ENCODE data around the gene NXPE2.
"Not testable (repeated sequence)": the region's sequence is repeated elsewhere in the genome, so short reads cannot be mapped to it uniquely, and the experiment has no call there.

Gene NXPE2

DNA sequence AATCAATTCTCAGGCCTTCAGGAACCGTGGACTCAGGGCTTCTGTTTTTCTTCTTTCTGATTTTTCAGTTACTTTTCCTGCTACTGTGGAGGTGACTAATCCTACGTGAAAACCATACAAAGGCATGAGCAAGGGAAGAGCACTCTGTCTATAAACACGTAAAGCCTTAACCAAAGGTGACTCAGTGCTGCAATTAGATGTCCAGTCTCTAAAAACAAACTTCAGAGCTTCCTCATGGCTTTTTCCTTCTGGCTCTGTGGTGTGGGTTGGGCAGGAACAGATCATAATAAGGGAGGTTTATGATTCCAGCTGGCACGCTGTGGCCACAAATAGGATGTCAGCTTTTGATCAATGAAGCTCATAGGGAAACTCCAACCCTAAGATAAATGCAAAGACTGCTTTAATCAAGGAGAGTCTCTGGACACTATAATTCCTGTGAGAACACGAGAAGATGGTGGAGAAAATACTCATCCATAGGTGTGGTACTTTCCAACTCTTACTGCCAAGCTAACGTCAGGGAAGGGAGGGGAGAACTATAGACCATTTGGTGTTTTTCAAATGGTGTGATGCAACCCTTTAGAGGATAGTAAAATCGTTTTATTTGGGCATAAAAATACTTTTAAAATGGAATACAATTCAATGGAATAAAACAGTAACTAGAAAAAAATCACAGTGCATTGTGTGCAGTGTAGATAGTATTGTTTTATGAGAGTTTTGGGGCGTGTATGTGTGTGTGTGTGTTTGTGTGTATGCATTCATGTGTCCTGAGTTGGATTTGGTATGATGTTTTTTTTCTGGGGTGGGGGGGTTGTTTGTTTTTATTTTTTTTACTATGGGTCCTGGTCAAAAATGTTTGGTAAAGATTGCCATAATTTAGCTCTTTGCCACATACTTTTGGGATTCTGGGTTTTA lies at the start of gene NXPE2:
Gene NXPE2, plus strand, starts transcription at position 403 of the 912 bp plus-strand sequence. Its CDS starts 49 bp downstream, at position 452.
- DNase-seq: no peak

DNA sequence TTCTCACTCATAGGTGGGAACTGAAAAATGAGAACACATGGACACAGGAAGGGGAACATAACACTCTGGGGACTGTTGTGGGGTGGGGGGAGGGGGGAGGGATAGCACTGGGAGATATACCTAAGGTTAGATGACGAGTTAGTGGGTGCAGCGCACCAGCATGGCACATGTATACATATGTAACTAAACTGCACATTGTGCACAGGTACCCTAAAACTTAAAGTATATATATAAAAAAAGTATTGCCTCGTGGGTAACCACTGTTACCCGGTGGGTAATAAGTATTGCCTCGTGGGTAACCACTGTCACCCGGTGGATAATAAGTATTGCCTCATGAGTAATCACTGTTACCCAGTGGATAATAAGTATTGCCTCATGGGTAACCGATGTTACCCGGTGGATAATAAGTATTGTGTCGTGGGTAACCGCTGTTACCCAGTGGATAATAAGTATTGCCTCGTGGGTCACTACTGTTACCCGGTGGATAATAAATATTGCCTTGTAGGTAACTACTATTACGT lies 46.8 kb upstream of the NXPE2 start:
- DNase-seq: not testable (repeated sequence)

DNA sequence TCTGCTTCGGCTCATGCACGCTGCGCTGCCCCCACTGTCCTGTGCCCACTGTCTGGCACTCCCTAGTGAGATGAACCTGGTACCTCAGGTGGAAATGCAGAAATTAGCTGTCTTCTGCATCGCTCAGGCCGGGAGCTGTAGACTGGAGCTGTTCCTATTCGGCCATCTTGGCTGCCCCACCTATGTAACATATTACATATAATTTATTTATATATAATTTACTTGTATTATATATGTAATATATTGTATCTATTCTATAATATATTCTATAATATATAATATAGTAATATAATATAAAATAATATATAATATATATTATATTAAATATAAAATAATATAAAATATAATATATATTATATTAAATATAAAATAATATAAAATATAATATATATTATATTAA lies 38.9 kb upstream of the NXPE2 start:
- not testable (repeated sequence) for DNase-seq

DNA sequence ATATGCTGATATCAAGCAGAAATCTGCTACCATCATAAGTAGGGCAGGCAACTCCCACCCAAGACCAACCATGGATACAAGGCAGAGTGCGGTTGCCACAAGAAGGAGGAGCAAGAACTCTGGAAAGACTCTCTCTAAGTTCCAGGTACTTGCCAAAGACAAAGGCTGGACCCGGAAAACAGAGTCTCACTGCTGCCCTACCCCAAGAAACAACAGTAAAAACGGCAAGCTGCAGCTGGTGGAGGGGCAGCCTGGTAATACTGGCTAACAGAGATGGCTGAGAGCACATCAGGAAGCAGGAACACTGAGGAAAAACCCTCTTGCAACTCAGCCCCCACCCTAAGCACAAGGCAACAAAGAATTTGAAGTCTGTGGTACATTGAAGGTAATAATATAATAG lies 27.7 kb upstream of the NXPE2 start:
- no peak for DNase-seq

DNA sequence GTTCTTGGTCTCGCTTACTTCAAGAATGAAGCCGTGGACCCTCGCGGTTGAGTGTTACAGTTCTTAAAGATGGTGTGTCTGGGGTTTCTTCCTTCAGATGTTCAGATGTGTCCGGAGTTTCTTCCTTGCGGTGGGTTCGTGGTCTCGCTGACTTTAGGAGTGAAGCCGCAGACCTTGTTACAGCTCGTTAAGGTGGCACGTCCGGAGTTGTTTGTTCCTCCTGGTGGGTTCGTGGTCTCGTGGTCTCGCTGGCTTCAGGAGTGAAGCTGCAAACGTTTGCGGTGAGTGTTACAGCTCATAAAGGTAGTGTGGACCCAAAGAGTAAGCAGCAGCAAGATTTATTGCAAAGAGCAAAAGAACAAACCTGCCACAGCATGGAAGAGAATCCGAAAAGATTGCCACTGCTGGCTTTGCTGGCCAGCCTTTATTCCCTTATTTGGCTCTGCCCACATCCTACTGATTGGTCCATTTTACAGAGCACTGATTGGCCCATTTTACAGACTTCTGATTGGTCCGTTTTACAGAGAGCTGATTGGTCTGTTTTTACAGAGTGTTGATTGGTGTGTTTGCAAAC lies 27.1 kb upstream of the NXPE2 start:
- DNase-seq: no peak

DNA sequence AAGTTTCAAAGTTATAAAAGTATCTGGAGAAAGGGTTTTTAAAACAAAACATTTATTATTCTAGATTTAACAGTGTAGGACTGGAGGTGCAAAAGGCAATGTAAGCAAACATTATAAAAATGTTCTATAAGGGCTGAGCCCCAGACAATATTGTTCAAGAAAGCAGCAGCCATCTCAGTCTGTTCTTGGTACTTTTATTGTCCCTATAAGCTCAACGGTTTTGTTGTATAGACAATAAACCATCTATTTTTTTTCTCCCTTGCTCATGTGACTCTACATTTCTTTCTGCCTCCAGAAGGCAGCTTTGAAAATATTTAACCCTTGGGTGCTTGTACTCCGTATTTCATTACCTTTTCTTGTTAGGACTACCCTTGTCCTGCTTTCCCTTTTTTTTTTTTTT lies 25.2 kb upstream of the NXPE2 start:
- no peak for DNase-seq

DNA sequence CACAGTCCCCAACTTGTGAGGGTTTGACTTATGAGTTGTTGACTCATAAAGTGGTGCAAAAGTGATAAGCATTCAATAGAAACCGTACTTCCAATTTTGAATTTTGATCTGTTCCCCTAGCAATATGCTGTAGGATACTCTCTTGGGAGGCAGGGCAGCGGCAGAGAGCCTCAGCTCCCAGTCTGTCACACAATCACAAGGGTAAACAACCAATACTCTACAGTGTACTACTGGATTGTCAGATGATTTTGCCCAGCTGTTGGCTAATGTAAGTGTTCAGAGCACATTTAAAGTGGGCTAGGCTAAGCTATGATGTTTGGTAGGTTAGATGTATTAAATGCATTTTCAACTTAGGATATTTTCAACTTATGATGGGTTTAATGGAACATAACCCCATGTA lies 13.7 kb upstream of the NXPE2 start:
- no peak for DNase-seq

DNA sequence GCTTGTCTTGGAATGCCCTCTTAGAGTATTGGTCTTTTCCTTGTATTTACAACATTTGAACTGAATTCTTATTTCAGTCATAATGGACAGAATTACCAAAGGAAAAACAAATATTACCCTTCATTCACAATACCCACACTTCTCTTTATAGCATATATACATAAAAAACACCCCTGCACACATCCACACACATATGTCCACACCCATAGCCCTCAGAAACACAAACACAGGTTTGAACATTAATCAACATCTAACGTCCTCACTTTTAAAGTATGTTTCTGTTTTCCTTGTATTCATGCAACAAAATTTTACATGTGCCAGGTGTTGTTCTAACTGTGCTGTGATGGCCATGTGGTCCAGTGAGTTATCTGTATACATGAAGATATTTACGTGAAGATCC lies 11.6 kb upstream of the NXPE2 start:
- no peak for DNase-seq

DNA sequence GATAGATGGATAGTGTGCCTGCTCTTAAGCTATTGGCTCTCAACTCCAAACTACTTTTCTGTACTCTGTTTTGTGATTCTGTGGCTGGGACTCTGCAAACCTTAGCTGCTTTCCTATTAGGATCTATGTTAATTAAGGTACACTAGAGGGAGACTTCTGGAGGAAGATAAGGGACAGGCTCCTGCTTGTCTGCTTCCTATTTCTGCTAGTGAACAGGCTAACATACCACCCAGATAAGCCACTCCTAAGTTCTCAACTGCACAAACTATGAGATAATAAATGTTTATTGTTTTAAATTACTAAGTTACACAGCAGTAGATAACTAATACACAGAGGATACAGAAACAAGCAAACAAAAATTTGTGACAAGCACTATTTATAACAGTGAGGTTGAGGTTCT lies 10.2 kb upstream of the NXPE2 start:
- no peak for DNase-seq

DNA sequence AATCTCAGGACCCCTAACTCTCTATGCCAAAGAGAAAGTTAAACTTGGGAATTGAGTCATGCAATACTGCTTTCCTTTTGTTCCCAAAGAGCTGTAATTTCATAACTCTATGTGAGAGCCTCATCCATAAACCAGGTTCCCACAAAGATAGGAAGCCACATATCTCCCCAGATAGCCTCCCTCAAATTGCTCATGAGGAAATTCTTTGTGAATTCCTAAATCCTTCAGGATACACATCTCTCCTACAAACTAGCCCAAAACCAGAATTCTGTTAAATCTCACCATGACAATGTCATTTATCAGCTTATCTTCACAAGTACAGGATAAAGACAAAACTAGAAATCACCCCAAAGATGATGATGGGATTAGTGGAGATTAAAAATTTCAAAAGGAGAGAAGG lies 4.7 kb upstream of the NXPE2 start:
- no peak for DNase-seq

DNA sequence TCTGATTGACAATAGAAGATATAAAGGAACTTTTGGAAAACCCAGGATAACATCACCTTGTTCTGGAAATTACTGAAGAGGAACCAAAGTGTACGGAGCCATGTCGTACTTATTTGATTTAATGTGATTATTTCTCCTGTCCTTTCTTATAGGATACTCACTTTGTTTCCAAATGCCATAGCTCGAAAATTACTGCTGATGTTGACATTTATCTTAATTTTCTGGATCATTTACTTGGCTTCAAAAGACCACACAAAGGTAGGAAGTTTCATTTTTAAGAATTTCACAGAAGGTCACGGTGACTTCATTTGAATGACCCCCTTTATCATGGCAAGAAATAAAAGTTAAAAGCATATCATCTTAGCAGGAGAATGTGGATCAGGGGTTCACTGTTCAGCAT lies 1.2 kb downstream of the NXPE2 start:
- DNase-seq: no peak

DNA sequence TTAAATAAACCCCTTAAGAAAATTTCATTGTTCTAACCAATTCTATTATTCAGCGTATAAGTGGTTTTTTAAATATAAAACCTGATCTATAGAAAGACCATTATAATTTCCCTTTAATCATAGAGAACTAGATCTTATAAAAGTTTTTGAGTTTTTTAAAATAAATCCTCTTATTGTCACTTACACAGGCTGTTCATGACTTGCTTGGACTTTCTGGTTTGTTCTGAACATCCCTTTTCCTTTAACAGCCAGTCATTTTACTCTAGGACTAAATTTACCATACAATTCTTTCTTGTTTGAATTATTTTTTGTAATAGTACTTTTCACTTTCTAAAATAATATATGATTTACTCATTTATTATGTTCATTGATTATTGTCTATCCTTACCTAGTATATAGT lies 4.7 kb downstream of the NXPE2 start:
- no peak for DNase-seq

DNA sequence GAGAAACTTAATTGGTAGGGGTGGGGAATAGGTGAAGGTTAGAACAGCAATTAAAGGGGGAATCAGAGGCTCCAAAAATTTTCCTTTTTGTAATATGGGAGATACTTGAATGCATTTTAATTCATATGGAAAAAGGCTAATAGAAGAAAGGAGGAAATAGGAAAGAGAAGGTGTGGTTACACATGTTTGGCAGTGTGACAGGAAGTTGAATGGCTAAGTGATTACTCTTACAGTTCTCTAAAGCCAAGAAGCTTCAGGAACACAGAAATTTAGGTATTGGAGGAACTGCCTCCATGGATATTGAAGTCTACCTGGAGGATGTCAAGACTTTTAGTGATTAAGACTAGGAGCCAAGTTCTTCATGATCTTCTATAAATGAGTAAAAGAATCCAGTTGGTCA lies 6.3 kb downstream of the NXPE2 start:
- no peak for DNase-seq

DNA sequence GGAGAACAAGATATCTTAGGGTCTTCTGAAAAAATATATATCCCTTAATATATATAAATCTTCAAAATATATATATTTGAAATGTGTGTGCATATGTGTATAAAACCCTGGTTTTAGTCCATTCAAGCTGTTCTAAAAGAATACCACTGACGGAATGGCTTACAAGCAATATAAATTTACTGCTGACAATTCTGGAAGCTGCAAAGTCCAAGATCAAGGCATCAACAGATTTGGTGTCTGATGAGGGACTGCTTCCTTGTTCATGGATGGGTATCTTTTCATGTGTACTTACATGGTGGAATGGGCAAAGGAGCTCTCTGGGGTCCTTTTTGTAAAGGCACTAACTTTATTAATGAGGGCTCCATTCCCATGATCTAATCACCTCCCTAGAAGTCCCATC lies 6.8 kb downstream of the NXPE2 start:
- DNase-seq: no peak

DNA sequence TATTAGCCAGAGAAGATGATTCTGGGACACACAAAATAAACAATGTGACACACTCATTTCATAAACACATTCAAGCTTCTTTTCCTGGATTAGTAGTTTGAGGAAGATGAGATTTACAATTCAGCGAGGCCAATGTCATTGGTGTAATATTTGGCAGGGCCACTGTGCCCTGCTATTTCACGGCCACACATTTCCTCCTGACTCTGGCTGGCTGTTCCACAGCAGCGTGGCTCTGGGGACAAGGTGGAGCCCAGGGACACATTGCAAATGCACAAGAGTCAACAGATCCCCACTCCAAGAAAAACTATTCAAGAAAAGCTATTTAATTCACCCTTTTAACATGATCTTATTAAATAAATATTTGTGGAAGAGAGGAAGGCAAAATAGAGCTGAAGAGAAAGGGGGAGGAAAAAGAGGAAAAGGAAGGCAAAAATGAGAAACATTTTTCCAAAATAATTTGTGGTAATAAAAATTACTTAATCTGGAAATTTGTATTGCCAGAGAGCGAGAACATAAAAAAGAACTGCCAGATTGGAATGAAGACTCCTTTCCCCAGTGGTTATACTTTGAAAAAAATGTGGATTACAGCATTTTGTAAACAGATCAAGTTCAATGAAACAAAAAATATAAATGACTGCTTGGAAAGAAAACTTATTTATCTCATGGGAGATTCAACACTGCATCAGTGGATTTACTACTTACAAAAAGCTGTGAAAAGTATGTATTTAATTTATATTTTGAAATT lies 27.1 kb downstream of the NXPE2 start:
- DNase-seq: no peak

DNA sequence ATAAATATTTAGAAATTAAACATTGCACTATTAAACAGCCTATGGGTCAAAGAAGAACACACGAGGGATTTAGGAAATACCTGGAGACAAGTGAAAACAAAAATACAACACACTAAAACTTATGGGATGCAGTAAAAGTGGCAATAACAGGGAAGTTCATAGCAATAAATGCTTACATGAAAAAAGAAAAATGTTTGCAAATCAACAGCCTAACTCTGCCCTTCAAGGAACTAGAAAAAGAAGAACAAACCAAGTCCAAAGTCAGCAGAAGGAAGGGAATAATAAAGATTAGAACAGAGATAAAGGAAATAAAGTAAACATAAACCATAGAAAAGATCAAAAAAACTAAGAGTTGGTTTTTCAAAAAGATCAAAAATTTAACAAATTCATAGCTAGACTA lies 31.6 kb downstream of the NXPE2 start:
- no peak for DNase-seq

DNA sequence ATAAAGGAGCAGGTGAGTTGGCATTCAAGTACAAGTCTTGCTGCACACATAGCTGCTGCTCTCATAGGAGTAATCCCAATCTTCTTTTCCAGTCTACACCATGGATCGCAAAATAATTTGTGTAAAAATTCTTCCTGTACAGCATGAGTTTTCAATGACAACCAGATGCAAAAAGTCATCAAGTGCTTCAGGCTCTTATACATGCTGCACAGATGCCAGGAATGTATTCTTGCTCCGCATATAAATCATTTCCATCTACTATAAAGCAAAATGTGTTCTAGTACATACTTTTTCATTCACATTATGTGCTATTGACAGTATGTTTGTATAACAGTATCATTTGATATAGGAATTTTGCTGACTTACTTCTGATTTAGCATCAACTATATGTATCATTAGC lies 35.4 kb downstream of the NXPE2 start:
- no peak for DNase-seq

DNA sequence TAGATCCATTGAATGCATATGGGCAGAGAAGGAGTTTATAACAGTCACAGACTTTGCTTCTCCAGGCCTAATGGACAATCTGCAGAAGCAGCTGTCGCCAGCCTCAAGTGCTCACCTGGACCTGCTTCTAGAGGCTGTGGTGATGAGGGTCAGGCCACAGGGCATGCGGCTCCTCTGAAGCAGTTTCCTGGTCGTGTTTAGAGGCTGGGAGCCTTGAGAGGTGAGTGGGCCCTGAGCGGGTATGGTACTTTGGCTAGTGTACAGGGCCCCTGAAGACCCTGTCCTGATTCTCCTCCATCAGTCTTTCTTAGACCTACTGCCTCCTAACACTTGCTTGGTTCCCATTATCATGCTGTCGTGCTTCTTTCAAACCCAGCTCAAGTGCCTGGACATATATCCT lies 41.2 kb downstream of the NXPE2 start:
- DNase-seq: no peak

DNA sequence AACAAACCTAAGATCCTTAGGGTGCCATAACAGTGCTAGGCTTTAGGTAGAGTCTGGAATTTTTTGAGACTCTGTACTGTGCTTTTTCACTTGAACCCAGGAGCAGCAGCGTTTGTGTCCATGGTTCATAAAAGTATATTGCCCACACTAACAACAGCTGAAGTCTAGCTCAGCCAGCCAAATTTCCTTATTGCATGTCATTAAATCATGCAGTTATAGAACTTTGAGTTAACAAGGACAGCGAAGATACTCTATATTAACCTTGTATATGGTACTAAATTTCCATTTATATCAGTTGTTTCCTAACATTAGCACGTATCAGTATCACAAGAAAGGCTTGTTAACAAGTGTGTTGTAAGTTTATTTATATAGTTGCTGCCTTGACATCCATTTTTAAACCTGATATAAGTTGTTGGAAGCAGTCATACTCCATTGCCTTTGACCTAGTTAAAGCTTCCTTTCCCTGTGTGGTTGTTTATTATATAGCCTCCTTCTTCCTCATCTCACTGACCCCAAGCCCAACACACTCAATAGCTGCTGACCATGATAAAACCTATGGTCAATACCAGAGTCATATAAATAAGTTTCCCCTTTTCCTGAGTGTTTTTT lies 46.7 kb downstream of the NXPE2 start:
- DNase-seq: no peak

DNA sequence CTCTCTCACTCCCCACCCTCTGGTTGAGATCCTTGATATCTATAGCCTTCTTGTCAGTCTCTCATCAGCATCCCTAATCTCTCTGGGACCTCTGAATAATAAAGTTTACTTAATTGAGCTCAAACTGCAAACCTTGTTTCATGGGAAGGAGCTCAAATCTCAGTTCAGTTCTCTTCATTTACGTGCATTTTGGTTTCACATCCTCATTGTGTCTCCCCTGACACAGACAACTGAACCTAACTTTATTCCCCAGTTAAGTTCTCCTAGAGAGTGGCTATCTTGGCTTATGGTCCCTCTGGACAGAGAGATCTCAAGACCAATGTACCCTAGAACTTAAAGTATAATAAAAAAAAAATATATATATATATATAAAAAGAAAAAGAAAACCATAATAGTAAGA lies 47.3 kb downstream of the NXPE2 start:
- DNase-seq: no peak

DNA sequence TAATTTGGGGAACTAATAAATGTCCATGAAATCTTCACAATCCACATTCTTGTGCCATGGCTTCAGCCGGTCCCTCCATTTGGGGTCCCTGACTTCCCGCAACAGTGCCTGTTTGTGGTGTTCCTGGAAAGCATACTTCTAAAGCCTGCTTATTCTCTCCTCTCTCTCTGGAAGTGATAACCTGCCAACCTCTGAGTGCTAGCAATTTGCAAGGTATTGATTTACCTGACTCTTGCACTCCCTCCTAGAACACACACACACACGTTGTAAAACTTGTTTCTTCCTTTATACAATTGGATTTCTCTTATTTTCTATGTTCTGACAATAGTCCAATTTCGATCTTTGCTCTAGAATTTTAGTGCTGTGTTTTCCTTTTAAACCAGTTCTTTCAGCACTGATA lies 58.5 kb downstream of the NXPE2 start:
- DNase-seq: no peak

DNA sequence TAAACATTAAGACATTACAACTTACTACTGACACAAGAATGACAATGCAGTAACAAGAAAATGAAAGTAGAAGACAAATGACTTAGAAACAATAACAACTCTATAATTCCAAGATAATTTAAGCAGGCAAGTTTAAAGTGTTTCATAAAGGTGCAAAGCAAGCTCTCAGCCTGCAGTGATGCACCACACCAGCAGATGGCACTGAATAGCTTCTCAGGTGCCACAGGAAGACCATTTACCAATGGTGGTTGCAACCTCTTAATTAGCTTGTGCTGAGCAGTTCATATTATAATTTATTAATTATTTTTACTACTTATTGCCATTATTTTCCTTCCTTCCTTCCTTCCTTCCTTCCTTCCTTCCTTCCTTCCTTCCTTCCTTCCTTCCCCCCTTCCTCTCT lies 60.6 kb downstream of the NXPE2 start:
- DNase-seq: peak in 1 of 2 experiments; percentile 72

DNA sequence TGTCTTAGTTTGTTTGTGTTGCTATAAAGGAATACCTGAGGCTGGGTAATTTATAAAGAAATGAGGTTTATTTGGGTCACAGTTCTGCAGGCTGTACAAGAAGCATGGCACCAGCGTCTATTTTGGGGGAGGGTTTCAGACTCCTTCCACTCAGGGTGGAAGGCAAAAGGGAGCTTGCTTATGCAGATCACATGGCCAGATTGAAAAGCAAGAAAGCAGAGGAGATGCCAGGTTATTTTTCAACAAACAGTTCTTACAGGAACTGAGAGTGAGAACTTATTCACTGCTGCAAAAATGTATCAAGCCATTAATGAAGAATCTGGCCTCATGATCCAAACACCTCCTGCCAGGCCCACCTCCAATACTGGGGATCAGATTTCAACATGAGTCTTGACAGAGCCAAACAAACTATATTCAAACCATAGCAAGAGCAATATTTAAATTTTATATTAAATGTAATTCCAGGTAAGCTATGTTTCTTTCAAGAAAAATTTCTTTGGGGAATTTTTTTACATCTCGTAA lies 66.9 kb downstream of the NXPE2 start:
- no peak for DNase-seq
